ENCODE results near the gene MAP3K20. TPM values are rescaled to one million over a fixed set of nuclear protein-coding genes. Genes with fewer than 3 reads are reported as not detected.
"Not testable (repeated sequence)": the region's sequence is repeated elsewhere in the genome, so short reads cannot be mapped to it uniquely, and the experiment has no call there.

Gene MAP3K20
- total and polyA plus RNA-seq, 5 donors: 86.3 to 327 (median 269) TPM

DNA sequence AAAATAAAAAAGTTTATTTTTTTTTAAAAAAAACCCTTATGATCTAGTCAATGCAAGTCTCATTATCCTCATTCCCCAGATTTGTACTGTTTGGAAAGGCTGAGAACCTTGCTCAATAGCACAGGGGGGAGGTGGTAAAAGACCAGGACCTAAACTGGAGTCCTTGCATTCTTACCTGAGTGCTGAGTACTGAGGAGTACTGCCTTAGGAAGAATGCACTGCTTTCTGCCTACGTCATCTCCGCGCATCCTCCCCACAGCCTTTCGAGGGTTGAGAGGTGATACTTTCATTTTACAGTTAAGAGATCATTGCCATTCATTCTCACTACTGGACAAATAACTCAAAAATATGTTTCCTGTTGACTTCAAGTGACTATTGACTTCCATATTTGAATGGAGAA lies 73.8 kb downstream of the MAP3K20 start:
- WGBS: 95% methylated on average over 4 of the region's 4 CpGs
- intact Hi-C loops (cut with DNase I): no loop called here
- Histone ChIP-seq H3K27me3 (ENCODE audit: control insufficient read depth, insufficient read depth) (no peaks in the 10 kb centered on the region), H3K9me3 (ENCODE audit: control insufficient read depth, low read length) (no peaks in the 10 kb centered on the region), H3K4me3 (ENCODE audit: low read length) (no peak overlapping the region), H3K4me1 (ENCODE audit: control insufficient read depth, insufficient read depth, low read length) (peaks cover 7% of the 10 kb centered on the region), H3K27ac (ENCODE audit: low read length) (no peak overlapping the region)
- DNase-seq (no peak), ATAC-seq (peak in 1 of 2 donors; percentile 29)

DNA sequence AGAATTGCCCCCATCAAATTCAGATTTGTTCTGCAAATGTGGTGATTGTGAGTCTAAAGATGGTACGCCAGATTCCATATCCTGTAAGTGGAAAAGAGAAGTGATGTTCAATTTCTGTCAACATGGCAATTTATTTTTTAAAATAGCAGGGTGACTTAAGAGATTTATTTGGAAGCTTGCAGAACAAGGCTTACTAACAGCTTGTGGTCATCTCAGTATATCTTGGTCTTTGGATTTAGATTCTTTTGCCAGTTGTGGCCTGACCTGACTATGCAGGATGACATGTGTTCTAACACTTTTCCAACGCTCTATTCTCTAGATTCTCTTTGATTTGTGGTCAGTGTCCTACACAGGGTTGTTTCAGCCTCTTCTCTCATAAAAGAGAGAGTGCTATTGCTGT lies 74.4 kb downstream of the MAP3K20 start:
- no peak overlapping the region for H3K27ac ChIP-seq (ENCODE audit: low read length)
- intact Hi-C loops (cut with DNase I): no loop called here
- DNase-seq (no peak), ATAC-seq (peak in 1 of 2 donors; percentile 32)
- WGBS: 65% methylated on average over 2 of the region's 2 CpGs
- no peak overlapping the region for H3K4me3 ChIP-seq (ENCODE audit: low read length)
- H3K27me3 ChIP-seq (ENCODE audit: control insufficient read depth, insufficient read depth): no peaks in the 10 kb centered on the region
- peaks cover 6% of the 10 kb centered on the region for H3K4me1 ChIP-seq (ENCODE audit: control insufficient read depth, insufficient read depth, low read length)
- no peaks in the 10 kb centered on the region for H3K9me3 ChIP-seq (ENCODE audit: control insufficient read depth, low read length)

DNA sequence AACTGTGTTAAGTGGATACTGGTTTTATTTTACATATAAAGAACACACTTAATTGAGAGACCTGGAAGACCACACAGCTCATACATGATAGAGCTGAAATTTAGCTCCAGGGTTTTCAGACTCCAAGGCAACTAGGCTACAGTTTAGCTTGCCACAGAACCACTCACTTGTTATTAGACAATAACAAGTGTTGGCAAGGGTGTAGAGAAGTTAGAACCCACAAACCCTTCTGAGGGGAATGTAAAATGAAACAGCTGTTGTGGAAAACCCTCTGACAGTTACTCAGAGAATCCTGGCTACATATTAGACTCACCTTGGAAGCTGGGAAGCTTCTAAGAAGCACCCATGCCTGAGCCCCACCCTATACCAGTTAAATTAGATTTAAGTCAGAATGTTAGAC lies 75.3 kb downstream of the MAP3K20 start:
- Histone ChIP-seq H3K9me3 (ENCODE audit: control insufficient read depth, low read length) (no peaks in the 10 kb centered on the region), H3K4me1 (ENCODE audit: control insufficient read depth, insufficient read depth, low read length) (peaks cover 6% of the 10 kb centered on the region), H3K4me3 (ENCODE audit: low read length) (no peak overlapping the region), H3K27me3 (ENCODE audit: control insufficient read depth, insufficient read depth) (no peaks in the 10 kb centered on the region), H3K27ac (ENCODE audit: low read length) (no peak overlapping the region)
- DNase-seq: no peak
- intact Hi-C loops (cut with DNase I): no loop called here
- ATAC-seq: no peak

DNA sequence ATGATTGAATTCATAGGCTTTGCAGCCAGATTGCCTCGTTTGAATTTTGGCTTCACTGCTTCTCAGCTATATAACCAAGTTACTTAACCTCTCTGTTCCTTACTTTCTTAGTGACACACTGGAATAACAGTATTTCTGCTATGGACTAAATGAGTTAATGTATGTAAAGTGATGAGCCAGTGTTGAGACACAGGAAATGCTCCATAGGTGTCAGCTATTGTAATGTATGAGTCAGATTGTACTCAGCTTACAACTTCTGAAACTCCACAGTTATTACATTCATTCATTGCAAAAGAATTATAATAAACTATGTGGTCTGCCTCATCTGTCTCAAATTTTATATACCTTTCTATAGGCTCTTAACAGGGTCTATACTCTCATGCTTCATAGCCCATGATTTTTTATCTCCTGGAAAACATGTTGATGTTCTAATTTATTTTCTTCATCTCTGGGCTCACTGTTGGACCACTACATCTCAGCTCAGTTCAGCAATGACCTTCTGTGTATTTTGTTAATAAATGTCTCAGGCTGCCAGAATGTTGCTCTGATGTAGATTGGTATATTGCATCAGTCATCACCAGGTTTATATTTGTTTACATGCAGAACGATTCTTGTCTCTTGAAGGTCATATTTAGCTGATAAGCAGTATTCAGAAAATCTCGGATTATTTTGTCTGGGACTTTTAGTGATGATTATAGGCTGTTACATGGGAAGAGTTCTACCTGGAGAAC lies 76.2 kb downstream of the MAP3K20 start:
- WGBS: 51% methylated on average over 3 of the region's 3 CpGs
- Histone ChIP-seq H3K9me3 (ENCODE audit: control insufficient read depth, low read length) (no peaks in the 10 kb centered on the region), H3K4me1 (ENCODE audit: control insufficient read depth, insufficient read depth, low read length) (peaks cover 6% of the 10 kb centered on the region), H3K27me3 (ENCODE audit: control insufficient read depth, insufficient read depth) (no peaks in the 10 kb centered on the region), H3K4me3 (ENCODE audit: low read length) (no peak overlapping the region), H3K27ac (ENCODE audit: low read length) (no peak overlapping the region)
- intact Hi-C loops (cut with DNase I): no loop called here
- no peak for ATAC-seq
- DNase-seq: no peak

DNA sequence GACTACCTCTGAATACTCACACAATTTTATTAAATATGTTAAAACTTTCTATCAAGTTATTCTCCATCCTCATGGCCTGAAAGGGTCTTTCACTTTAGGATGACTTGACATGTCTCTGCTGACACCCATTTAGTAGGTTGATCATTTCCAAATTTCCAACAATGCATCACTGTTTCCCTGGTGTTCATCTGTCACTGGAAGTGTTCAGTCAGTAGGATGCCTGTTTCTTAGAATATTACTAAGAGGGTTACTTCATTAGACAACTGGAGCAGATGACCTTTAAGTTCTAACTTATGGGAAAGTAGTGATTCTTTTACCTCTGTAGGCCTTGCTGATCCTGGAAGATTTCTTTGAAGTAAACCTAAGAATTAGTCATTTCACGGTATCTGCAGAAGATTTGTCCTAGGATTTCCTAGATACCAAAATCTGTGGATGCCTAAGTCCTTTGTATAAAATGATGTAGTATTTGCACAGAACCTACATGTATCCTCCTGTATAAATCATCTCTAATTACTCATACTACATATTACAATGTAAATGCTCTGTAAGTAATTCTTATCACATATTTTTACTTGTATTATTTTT lies 77.7 kb downstream of the MAP3K20 start:
- H3K27me3 ChIP-seq (ENCODE audit: control insufficient read depth, insufficient read depth): no peaks in the 10 kb centered on the region
- H3K27ac ChIP-seq (ENCODE audit: low read length): no peak overlapping the region
- H3K4me1 ChIP-seq (ENCODE audit: control insufficient read depth, insufficient read depth, low read length): peaks cover 6% of the 10 kb centered on the region
- 97% methylated on average over 1 of the region's 1 CpG for WGBS
- H3K9me3 ChIP-seq (ENCODE audit: control insufficient read depth, low read length): no peaks in the 10 kb centered on the region
- ATAC-seq: no peak
- no peak for DNase-seq
- intact Hi-C loops (cut with DNase I): no loop called here
- no peak overlapping the region for H3K4me3 ChIP-seq (ENCODE audit: low read length)

DNA sequence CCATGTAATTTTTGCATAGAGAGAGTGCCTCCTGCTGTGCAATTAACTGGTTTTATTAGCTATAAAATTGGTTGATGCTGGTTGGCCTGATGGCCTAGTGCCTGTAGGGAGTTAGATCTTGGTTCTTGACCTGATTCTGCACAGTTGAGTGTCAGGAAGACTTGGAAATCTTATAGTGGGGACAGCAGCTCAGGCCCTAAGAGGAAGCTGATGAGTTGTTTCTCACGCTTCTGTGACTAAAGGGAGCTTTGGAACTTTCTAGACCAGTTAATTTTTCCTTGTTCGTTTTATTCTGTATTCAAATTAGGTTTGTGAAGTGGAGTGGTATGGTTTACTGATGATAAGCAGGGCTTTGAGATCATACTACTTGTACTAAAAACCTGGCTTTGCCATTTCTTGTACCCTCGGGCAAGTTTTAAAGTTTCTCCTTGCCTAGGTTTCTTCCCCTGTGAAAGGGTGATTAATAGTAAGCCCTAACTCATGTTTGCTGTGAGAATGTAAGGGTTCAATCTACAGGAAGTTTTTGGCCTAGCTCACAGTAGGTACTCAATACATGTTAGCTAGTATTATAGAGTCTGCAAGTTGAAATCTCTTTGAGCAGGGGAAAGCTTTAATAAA lies 82.1 kb downstream of the MAP3K20 start:
- Histone ChIP-seq H3K4me1 (ENCODE audit: control insufficient read depth, insufficient read depth, low read length) (peaks cover 6% of the 10 kb centered on the region), H3K27me3 (ENCODE audit: control insufficient read depth, insufficient read depth) (no peaks in the 10 kb centered on the region), H3K4me3 (ENCODE audit: low read length) (no peak overlapping the region), H3K9me3 (ENCODE audit: control insufficient read depth, low read length) (no peaks in the 10 kb centered on the region), H3K27ac (ENCODE audit: low read length) (no peak overlapping the region)
- WGBS: 86% methylated on average over 3 of the region's 3 CpGs
- ATAC-seq (no peak), DNase-seq (no peak)
- intact Hi-C loops (cut with DNase I): no loop called here

DNA sequence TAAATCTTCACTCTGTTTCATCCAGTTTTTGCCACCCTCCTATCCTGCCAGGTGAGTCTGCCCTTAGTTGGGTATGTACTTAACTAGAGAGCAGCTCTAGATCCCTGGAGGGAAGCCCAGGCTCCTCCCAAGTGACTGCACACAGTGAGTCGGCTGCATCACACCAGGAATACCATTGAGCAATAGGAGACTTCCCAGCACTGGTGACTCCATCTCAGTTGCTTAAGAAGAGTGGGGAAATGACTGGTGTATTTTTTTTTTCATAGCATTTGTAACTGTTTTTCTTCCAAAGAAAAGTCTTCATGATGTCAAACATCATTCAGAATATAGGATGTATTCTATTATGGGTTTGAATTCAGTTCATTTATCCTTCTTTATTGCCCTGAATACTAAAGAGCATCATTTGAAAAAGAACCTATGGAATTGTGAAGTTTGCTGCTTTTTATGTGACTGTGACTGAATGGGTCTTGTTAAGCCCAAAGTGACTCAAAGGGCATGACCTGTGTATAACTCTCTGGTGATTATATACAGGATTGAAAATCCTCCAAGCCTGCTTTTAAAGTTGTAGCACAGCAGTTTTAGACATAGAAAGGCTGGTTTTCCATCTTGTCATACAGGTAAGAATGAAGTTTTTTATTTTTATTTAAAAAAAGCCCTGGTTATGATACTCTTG lies 84.3 kb downstream of the MAP3K20 start:
- peak; percentile 96 to 99 for ATAC-seq
- peak; percentile 82 to 92 (median 91) for DNase-seq
- Histone ChIP-seq H3K4me3 (ENCODE audit: low read length) (no peak overlapping the region), H3K27ac (ENCODE audit: low read length) (no peak overlapping the region), H3K27me3 (ENCODE audit: control insufficient read depth, insufficient read depth) (no peaks in the 10 kb centered on the region), H3K9me3 (ENCODE audit: control insufficient read depth, low read length) (no peaks in the 10 kb centered on the region), H3K4me1 (ENCODE audit: control insufficient read depth, insufficient read depth, low read length) (peaks cover 6% of the 10 kb centered on the region)
- intact Hi-C loops (cut with DNase I): no loop called here
- 8% methylated on average over 1 of the region's 1 CpG for WGBS

DNA sequence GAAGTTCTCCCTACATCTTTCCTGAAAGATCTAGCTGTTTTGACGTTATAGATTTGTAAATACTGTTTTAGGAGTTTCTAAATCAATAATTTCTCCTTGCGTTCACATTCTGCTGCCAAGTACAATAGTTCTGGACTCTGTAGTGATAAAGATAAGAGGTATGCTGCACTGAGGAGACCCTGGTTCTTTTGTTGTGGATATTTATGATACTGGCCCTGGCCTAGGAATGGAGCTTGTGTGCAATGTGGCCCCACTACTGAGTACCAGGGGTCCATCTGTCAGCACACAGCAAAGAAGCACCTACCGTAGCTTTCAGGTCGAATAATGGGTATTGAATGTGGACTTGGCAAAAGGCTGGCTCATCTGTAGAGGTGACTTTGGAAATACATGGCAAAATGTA lies 85.0 kb downstream of the MAP3K20 start:
- H3K4me3 ChIP-seq (ENCODE audit: low read length): no peak overlapping the region

DNA sequence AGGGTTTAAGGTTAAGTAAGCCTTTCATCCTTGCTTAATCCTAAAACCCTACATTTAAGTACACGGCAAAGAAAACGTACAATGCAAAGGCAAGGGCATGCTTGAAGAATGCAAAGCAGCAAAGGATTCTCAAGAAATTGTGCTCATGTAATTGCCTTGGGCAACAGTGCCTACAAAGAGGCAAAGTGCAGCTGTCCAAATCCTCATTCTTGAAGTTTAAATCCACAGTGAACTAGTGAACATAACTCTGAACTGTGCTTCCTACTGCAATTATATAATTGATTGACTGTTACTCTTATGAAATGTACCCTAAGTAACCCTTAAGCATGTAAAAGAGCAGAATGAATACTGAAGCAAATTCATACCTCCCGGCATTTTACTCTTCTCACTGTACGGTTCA lies 85.4 kb downstream of the MAP3K20 start:
- DNase-seq (no peak), ATAC-seq (no peak)
- H3K27me3 ChIP-seq (ENCODE audit: control insufficient read depth, insufficient read depth): no peaks in the 10 kb centered on the region
- H3K4me3 ChIP-seq (ENCODE audit: low read length): no peak overlapping the region
- intact Hi-C loops (cut with DNase I): no loop called here
- H3K4me1 ChIP-seq (ENCODE audit: control insufficient read depth, insufficient read depth, low read length): peaks cover 6% of the 10 kb centered on the region
- no peak overlapping the region for H3K27ac ChIP-seq (ENCODE audit: low read length)
- WGBS: 85% methylated on average over 4 of the region's 4 CpGs
- no peaks in the 10 kb centered on the region for H3K9me3 ChIP-seq (ENCODE audit: control insufficient read depth, low read length)

More for the DNA sequence above, 85.0 kb downstream of the MAP3K20 start:
- no peak overlapping the region for H3K27ac ChIP-seq (ENCODE audit: low read length)
- DNase-seq: no peak
- WGBS: 76% methylated on average over 4 of the region's 4 CpGs
- H3K9me3 ChIP-seq (ENCODE audit: control insufficient read depth, low read length): no peaks in the 10 kb centered on the region
- no peak for ATAC-seq
- no peaks in the 10 kb centered on the region for H3K27me3 ChIP-seq (ENCODE audit: control insufficient read depth, insufficient read depth)
- intact Hi-C loops (cut with DNase I): no loop called here
- H3K4me1 ChIP-seq (ENCODE audit: control insufficient read depth, insufficient read depth, low read length): peaks cover 6% of the 10 kb centered on the region

DNA sequence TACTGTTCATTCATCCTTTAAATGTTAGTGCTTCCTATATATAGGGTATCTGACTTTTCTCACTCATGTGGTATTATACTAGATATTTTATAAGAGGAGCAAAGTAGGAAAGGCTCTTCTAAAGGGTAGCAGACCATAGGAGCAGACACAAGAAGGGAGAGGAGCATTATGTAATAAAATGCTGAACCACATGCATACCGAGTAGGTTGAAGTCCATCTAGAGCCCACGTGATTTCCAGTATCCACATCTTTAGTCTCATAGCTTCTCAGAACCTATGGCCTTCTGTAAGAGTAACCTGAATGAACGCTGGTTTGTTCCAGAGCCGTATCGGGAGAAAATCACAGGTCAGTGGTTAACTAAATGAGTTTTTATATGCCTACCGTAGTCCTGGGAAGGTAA lies 85.9 kb downstream of the MAP3K20 start:
- intact Hi-C loops (cut with DNase I): no loop called here
- peaks cover 6% of the 10 kb centered on the region for H3K4me1 ChIP-seq (ENCODE audit: control insufficient read depth, insufficient read depth, low read length)
- no peak overlapping the region for H3K27ac ChIP-seq (ENCODE audit: low read length)

DNA sequence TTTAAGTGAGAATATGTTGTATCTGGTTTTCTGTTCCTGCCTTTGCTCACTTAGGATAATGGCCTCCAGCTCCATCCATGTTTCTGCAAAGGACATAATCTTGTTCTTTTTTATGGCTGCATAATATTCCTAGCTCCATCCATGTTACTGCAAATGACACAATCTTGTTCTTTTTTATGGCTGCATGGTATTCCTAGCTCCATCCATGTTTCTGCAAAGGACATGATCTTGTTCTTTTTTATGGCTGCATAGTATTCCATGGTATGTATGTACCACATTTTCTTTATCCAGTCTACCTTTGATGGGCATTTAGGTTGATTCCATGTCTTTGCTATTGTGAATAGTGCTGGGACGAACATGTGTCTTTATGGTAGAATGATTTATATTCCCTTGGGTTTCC lies 87.7 kb downstream of the MAP3K20 start:
- H3K4me1 ChIP-seq (ENCODE audit: control insufficient read depth, insufficient read depth, low read length); H3K27me3 ChIP-seq (ENCODE audit: control insufficient read depth, insufficient read depth); H3K27ac ChIP-seq (ENCODE audit: low read length); H3K9me3 ChIP-seq (ENCODE audit: control insufficient read depth, low read length); ATAC-seq; H3K4me3 ChIP-seq (ENCODE audit: low read length); DNase-seq; intact Hi-C loops (cut with DNase I): not testable (repeated sequence)
- 100% methylated on average over 1 of the region's 1 CpG for WGBS

More for the DNA sequence above, 85.9 kb downstream of the MAP3K20 start:
- DNase-seq: no peak
- no peak for ATAC-seq
- WGBS: 91% methylated on average over 6 of the region's 6 CpGs
- H3K4me3 ChIP-seq (ENCODE audit: low read length): no peak overlapping the region
- H3K9me3 ChIP-seq (ENCODE audit: control insufficient read depth, low read length): no peaks in the 10 kb centered on the region
- H3K27me3 ChIP-seq (ENCODE audit: control insufficient read depth, insufficient read depth): no peaks in the 10 kb centered on the region

Measured in right cardiac atrium (tissue), 5 donors.